NT2/D1 (cell line): ENCODE data around the gene XPNPEP2.

Experiments used
- DNase-seq: peaks from one replicate; pipeline ENCODE4 v3.0.0-alpha.2; 2011; ENCODE audit warnings: low read depth, low spot score
- H3K27me3 ChIP-seq: 2 replicates; pipeline ENCODE4 v1.6.0; 2011; ENCODE audit warnings: mild to moderate bottlenecking; ENCODE audit not compliant: insufficient read length, insufficient read depth
- H3K36me3 ChIP-seq: 2 replicates; pipeline ENCODE4 v1.6.1; 2011; ENCODE audit warnings: mild to moderate bottlenecking, low read length, mixed read lengths; ENCODE audit not compliant: insufficient read depth, insufficient read length
- H3K4me1 ChIP-seq: 2 replicates; pipeline ENCODE4 v1.5.1; 2011; ENCODE audit not compliant: insufficient read depth, insufficient read length
- H3K4me3 ChIP-seq: 2 replicates; pipeline ENCODE4 v1.5.1; 2011; ENCODE audit warnings: low read depth; ENCODE audit not compliant: insufficient read length
- H3K9ac ChIP-seq: 2 replicates; pipeline ENCODE4 v1.6.0; 2011; ENCODE audit warnings: low read depth; ENCODE audit not compliant: insufficient read length
- H3K9me3 ChIP-seq: 2 replicates; pipeline ENCODE4 v1.5.1; 2011; ENCODE audit warnings: mild to moderate bottlenecking, low read length; ENCODE audit not compliant: insufficient read depth
- SUZ12 ChIP-seq: IDR thresholded peaks from 2 replicates; pipeline ENCODE4 v1.6.1; 2011; ENCODE audit not compliant: insufficient read length, insufficient read depth; ENCODE audit errors: extremely low read depth
- YY1 ChIP-seq: IDR thresholded peaks from 2 replicates; pipeline ENCODE4 v1.6.1; 2011; ENCODE audit not compliant: insufficient read length, insufficient read depth
- ZNF274 ChIP-seq: IDR thresholded peaks from 2 replicates; pipeline ENCODE4 v1.6.1; 2011; ENCODE audit warnings: mild to moderate bottlenecking, low read depth, low read length

XPNPEP2 gene

GRCh38 chrX:129706400-129707072, 32.2 kb upstream of the XPNPEP2 start:
- DNase-seq = no peak
- no peak for TF ChIP-seq YY1
- TF ChIP-seq SUZ12 = no peak
- no peak for TF ChIP-seq ZNF274
- Histone ChIP-seq H3K9ac (no peak overlapping the region), H3K4me3 (no peak overlapping the region), H3K27me3 (no peaks in the 10 kb centered on the region), H3K4me1 (no peaks in the 10 kb centered on the region), H3K9me3 (no peaks in the 10 kb centered on the region), H3K36me3 (no peaks in the 10 kb centered on the region)

- no peaks in the 10 kb centered on the region for H3K27me3 ChIP-seq
- no peak overlapping the region for H3K4me3 ChIP-seq
- no peaks in the 10 kb centered on the region for H3K4me1 ChIP-seq
- no peak for DNase-seq
- H3K9me3 ChIP-seq = no peaks in the 10 kb centered on the region
- no peak for TF ChIP-seq SUZ12
- TF ChIP-seq ZNF274 = no peak
- TF ChIP-seq YY1 = no peak
- H3K9ac ChIP-seq = no peak overlapping the region
- H3K36me3 ChIP-seq = no peaks in the 10 kb centered on the region
Measured at GRCh38 chrX:129714581-129714980, 24.2 kb upstream of the XPNPEP2 start.

- TF ChIP-seq ZNF274 = no peak
- TF ChIP-seq YY1 = no peak
- TF ChIP-seq SUZ12 = no peak
- Histone ChIP-seq H3K4me3 (no peak overlapping the region), H3K4me1 (no peaks in the 10 kb centered on the region), H3K9me3 (no peaks in the 10 kb centered on the region), H3K27me3 (no peaks in the 10 kb centered on the region), H3K9ac (no peak overlapping the region), H3K36me3 (no peaks in the 10 kb centered on the region)
- no peak for DNase-seq
Measured at GRCh38 chrX:129716507-129716906, 22.3 kb upstream of the XPNPEP2 start.

GRCh38 chrX:129717892-129718291, 20.9 kb upstream of the XPNPEP2 start:
- no peaks in the 10 kb centered on the region for H3K36me3 ChIP-seq
- no peaks in the 10 kb centered on the region for H3K9me3 ChIP-seq
- no peak for TF ChIP-seq ZNF274
- no peak for TF ChIP-seq YY1
- TF ChIP-seq SUZ12 = no peak
- no peaks in the 10 kb centered on the region for H3K4me1 ChIP-seq
- no peaks in the 10 kb centered on the region for H3K27me3 ChIP-seq
- no peak overlapping the region for H3K9ac ChIP-seq
- H3K4me3 ChIP-seq = no peak overlapping the region
- DNase-seq = no peak

GRCh38 chrX:129718676-129719075, 20.1 kb upstream of the XPNPEP2 start:
- TF ChIP-seq YY1 (no peak), ZNF274 (no peak), SUZ12 (no peak)
- Histone ChIP-seq H3K36me3 (no peaks in the 10 kb centered on the region), H3K4me3 (no peak overlapping the region), H3K9ac (no peak overlapping the region), H3K27me3 (no peaks in the 10 kb centered on the region), H3K9me3 (no peaks in the 10 kb centered on the region), H3K4me1 (no peaks in the 10 kb centered on the region)
- DNase-seq = no peak

- no peak for DNase-seq
- H3K36me3 ChIP-seq = no peaks in the 10 kb centered on the region
- no peaks in the 10 kb centered on the region for H3K4me1 ChIP-seq
- H3K9ac ChIP-seq = no peak overlapping the region
- no peaks in the 10 kb centered on the region for H3K27me3 ChIP-seq
- no peak overlapping the region for H3K4me3 ChIP-seq
- no peaks in the 10 kb centered on the region for H3K9me3 ChIP-seq
- no peak for TF ChIP-seq SUZ12
- TF ChIP-seq YY1 = no peak
- no peak for TF ChIP-seq ZNF274
Measured at GRCh38 chrX:129719268-129719667, 19.5 kb upstream of the XPNPEP2 start.

GRCh38 chrX:129719931-129720530, 18.7 kb upstream of the XPNPEP2 start:
- Histone ChIP-seq H3K9ac (no peak overlapping the region), H3K4me3 (no peak overlapping the region), H3K9me3 (no peaks in the 10 kb centered on the region), H3K36me3 (no peaks in the 10 kb centered on the region), H3K4me1 (no peaks in the 10 kb centered on the region), H3K27me3 (no peaks in the 10 kb centered on the region)
- TF ChIP-seq SUZ12 = no peak
- TF ChIP-seq ZNF274 = no peak
- no peak for DNase-seq
